ENCODE measurements around the gene TEPSIN.
A peak's percentile ranks its signal among the peaks of the same experiment; 100 is the strongest.

The TEPSIN gene

GRCh38 chr17:81197409-81197795 lies 41.5 kb downstream of the TEPSIN start:
- no peak for DNase-seq

DNA sequence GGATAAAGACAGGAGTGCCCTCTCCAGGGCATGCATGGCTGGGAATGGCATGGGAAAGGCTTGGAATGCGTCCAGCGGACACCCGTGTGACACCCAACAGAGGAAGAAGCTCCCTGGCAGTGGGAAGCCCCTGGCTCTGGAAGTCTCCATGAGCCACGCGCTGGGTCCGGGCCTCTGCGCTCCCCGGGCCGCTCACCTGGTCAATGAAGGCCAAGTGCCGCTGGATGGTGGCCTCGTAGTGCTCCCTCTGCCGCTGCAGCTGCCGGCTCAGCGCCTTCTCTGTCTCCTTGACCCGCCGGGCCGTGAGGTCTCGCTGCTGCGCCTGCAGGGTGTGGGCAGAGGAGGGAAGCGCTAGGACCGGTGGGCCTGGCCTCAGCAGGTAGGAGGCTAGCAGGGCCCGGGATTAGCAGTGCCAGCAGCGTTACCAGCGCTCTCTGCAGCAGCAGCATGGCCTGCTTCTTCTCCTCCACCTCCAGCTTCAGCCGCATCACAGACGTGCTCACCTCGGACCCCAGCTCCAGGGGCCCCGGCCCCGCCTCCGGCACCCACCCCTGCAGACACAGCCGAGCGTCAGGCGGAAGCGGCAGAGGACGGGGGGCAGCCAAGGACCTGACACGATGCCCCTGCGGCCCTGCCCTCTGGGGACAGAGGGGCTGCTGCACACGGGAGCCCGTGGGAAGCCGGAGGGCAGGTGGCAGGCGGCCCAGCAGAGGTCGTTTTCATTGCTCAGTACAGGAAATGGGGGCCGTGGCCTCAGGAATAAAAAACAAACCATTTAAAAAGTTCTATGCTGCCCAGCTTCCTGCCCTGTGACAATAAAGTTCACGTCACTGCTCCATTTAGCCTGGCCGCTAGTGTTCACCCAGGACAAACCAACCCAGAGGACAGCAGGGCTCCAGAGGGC lies 42.1 kb downstream of the TEPSIN start:
- no peak for DNase-seq

- no peak for DNase-seq
Measured at GRCh38 chr17:81195941-81196495, 42.8 kb downstream of the TEPSIN start.

DNA sequence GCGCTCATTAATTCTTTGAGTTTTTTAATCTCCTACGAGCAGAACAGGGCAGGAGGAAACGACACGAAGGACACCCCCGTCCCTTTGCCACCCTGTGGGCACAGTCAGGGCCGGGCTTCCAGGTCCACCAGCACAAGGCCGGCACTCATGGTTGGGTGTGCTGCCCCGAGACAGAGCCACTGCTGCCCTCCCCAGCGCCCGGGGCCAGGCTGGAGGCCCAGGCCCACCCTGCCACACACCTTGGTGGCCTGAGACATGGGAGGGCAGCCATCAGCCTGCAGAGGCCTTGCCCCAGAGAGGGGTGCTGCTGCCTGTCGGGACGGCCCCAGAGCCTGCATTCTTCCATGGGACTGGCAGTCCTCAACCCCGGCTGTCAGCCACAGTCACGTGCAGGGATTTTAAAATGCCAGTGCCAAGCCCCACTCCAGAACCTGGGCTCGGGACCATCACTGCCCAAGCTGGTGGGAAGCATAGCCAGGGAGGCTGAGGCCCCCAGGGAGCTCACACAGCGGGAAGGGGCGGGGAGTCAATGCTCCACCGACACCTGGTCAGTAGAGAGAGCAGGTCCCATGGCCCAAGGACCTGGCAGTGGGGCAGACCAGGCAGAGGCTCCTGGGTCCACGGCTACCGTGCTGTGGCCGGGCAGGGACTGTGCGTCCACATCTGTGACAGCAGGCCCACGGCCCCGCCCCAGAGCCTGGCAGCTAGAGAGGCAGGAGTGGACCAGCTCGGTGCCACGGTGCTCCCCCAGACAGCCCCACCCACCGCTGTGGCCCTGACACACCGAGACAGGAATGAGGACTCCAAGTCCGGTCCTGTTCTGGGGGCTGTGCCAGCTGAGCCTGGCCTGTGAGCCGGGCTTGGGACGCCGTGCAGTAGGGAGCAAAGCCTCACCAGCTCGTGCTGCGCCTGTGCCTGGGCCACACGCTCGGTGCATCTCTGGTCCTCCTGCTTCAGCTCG lies 43.6 kb downstream of the TEPSIN start:
- DNase-seq: no peak

DNA sequence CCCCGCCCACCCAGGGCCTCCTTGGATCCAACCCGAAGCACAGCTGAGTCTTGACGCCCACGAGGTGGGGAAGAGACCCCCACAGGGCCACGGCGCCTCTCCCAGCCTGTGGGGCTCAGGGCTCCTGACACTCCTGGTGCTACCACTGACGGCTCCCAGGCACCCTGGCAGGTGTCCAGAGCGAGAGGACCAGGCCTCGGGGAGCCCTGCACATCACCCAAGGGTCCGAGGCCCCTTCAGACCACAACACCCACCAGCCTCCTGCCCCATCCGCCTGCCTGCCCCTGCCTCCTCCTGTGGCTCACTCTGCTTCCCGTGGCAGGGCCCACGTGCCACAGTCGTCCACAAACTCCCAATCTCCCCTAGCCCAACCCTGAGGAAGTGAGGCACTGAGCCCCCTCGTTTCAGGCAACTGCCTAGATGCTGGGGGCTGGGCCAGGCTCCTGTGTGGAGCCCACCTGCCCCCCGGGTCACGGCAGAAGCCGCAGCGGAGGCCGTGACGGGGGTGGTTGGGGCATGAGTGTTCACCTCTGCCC lies 44.6 kb downstream of the TEPSIN start:
- DNase-seq: no peak

GRCh38 chr17:81193470-81194224 lies 45.2 kb downstream of the TEPSIN start:
- peak; percentile 31 for DNase-seq

DNA sequence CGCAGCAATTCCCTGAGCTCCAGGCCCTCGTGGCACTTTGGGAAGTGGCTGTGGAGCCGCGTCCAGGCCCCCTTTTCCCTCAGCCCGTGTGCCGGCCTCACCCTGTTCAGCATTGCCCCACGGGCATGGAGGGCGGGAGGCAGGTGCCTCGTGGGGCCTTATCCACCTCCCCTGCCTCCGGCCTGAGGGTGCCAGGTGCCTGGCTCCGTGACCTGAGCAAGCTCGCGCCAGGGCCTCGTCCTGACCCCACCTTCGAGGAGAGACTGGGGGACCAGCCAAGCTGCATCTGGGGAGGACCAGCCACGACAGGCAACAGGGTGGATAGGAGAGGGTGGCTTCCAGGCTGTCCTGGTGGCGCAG lies 45.8 kb downstream of the TEPSIN start:
- no peak for DNase-seq

DNA sequence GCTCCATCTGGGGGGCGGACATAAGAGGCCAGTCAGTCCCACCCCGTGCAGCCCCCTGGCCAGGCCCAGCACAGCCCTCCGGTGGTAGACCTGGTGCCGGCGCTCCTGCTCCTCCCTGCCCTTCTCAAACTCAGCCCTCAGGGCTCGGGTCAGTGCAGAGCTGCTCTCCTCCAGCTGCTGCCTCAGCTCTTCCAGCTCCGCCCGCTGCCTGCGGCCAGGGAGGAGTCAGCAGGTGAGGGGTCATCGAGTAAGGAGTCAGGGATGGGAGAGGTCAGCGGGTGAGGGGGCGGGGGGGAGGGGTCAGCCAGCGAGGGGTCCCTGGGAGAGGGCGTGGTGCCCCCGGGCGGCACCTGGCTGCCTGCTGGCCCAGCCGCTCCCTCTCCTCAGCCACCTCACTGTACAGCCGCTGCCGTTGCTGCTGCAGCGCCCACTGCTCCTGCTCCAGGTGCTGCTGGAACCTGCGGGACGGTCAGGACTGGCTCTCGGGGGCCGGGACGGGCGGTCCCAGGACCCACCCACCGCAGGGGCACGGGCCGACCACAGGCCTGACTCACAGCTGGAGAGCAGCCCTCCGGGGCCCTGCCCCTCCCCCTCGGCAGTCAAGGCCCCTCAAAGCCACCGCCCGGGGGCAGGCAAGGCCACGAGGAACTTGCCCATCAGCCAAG lies 46.3 kb downstream of the TEPSIN start:
- DNase-seq: peak; percentile 20

GRCh38 chr17:81191646-81192045 lies 47.2 kb downstream of the TEPSIN start:
- DNase-seq: no peak

DNA sequence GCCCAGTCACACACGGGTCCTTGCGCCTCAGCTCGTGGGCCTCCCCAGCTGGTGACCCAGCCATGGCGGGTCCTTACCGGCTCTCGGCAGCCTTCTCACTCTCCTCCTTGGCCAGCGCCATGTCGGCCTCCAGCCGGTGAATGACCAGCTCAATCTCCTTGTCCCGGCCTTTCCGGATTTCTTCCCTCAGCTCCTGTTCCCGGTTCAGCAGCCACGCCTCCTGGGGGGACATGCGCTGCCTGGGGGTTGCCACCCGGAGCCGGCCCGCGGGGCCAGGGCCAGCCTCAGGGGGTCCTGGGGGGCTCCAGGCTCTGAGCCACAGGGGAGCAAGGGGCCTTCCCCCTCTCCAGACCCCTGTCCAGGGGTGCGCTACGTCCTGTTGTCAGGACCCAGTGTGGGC lies 47.7 kb downstream of the TEPSIN start:
- DNase-seq: no peak

DNA sequence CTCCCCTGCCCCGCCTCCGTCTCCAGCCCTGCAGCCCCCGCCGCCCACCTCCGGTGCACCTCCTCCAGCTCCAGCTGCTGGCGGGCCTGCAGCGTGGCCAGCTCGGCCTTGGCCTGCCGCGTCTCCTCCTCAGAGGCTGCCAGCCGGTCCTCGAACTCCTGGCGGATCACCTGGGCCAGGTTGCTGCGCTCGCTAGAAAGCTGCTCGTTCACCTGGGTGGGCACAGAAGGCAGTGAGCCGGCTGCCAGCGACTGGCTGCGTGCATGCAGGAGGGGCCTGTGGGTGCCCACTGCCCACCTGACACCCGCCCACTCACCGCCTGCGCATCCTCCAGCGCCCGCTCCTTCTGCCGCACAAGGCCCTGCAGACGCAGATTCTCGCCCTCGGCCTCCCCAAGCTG lies 48.3 kb downstream of the TEPSIN start:
- no peak for DNase-seq

DNA sequence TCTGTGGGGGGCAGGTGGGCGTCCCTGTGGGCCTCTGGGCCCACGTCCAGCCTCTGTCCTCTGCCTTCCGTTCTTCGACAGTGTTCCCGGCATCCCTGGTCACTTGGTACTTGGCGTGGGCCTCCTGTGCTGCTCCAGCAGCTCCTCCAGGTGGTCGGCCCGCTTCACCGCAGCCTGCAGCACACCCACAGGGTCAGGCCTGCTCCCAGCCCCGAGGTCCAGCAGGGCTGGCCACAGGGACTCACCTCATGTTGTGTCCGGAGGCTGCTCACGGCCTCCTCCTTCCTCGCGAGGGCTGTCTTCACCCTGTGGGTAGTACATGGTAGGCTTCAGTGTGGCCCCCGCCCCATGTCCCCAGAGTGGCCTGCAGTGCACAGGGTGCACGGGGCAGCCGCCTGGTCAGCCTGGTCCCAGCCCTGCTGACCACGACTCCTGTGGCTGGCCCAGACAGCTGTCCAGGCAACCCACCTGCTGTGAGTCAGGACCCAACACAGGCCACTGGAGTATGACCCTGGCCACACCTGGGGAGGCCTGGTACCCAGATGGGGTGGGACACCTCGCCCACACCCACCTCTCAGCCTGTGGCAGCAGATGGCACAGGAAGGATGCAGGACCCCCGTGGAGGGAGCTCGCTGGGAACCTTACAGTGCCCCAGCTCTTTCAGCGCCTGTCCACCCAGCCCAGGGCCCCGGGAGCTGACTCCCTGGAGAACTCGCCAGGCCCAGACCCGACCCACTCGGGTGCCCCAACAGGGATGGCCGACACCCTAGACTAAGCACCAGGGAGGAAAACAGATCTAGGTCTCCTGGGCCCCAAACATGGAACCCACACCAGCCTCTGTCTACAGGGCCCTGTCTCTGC lies 49.0 kb downstream of the TEPSIN start:
- no peak for DNase-seq

GRCh38 chr17:81189016-81189415 lies 49.8 kb downstream of the TEPSIN start:
- DNase-seq: no peak

- no peak for DNase-seq
Measured at GRCh38 chr17:81188491-81188840, 50.4 kb downstream of the TEPSIN start.

DNA sequence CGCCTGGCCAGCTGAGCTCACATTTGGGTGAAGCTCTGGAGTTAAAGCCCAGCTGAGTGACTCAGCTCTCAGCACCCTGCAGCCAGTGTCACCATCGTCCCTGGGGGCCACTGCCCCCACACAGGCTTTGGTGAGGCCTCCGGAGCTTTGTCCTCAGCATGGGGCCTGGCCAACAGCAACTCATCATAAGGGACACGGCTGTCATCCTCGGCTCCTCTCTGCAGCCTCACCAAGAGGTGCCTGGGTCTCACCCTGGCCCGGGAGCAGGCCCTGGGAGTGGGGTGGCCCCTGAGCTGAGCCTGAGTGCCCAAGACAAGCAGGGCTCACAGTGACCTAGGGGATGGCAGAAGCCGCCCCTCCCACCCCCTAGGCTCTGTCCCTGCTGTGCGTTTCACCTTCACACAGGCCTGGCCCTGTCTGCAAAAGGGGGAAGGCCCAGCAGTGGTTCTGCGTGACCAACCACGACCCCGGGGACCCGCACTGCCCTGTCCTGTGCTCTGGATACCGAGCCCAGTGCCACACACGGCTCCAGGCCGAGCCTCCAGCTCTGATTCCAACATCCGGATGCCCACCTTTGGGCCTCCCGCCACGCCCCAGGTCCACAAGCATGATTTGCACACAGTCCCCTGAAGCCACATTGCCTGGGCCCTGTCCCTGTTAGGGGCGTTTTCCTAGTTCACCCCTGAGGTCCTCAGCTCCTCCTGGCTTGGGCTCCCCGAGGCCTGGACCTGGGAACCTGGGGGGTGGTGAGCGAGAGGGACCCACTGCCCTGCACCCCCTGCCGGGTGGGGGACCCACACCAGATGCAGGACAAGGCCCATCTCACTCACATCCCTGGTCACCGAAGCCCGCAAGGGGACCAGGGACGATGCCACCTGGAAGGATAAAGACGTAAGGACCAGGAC lies 51.0 kb downstream of the TEPSIN start:
- no peak for DNase-seq

DNA sequence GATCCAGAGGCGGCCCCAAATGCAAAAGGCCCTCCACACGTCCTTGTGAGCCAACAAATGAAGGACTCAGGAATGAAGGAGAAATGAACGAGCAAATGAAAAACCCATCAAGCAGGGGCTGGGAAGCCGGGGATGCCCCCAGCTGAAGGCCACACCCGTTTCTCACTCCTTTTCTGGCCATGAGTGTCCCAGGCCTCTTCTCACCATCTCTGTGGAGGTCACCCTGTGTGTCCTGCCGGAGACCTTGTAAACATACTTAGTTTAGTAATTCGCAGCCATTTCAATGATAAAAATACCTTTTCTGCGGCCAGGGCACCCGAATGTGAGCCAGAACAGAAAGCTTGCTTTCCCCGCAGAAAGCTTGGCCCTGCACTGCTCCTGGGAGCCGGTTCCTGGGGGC lies 51.7 kb downstream of the TEPSIN start:
- no peak for DNase-seq

DNA sequence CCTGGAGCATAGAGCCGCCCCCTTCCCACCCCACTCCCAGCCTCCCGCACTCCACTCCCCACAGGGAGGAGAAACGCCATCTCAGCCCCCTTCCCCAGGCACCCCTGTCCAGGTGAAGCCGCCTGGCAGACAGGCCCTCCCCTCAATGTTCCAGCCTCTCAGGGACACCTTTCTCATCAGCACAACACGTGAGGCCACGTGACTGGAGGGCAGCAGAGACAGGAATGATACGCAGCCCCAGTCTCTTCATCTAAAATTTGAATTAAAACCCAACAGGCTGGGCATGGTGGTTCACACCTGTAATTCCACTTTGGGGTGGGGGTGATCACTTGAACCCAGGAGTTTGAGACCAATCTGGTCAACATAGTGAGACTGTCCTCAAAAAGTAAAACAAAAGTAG lies 52.7 kb downstream of the TEPSIN start:
- no peak for DNase-seq

DNA sequence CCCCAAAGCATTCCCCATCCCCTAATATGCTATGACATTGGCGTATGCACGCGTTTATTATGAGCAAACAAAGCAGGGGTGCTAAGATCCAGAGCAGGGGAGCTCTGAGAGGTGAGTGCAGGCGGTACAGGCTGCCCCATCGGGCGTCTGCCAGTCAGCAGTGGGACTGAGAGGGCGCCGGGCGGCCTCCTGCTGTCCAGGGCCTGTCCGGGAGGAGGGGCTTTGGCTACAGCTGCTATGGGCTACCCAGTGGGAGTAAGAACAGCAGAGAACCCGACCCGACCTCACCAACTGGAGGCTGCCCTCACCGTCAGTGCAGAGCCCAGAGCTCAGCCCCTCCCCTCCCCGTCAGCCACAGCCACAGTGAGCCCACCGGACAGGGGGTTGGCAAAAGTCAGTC lies 54.3 kb downstream of the TEPSIN start:
- peak; percentile 16 for DNase-seq

GRCh38 chr17:81183807-81184206 lies 55.0 kb downstream of the TEPSIN start:
- DNase-seq: no peak
